OCI-LY7 (cell line): ENCODE data around the gene DNAJB14.

Experiments used
- EZH2phosphoT487 ChIP-seq: fragments of 200-600 bp; sonication (generic); IDR thresholded peaks from 2 replicates; pipeline ENCODE4 v1.6.1; 2018; ENCODE audit warnings: low read depth, borderline replicate concordance, mild to moderate bottlenecking, mixed run types, antibody characterized with exemption, low read length, moderate library complexity, mixed read lengths
- TF ChIP-seq, protein P1 (sequence below): fragments of 200-600 bp; sonication (generic); conservative IDR thresholded peaks from 2 replicates; pipeline ENCODE4 v1.5.1; 2014; ENCODE audit warnings: mild to moderate bottlenecking, antibody characterized with exemption, low read length, moderate library complexity, mixed read lengths

GRCh38 chr4:99860521-99860920 lies 85.9 kb downstream of the DNAJB14 start:
- TF ChIP-seq, protein P1, sequence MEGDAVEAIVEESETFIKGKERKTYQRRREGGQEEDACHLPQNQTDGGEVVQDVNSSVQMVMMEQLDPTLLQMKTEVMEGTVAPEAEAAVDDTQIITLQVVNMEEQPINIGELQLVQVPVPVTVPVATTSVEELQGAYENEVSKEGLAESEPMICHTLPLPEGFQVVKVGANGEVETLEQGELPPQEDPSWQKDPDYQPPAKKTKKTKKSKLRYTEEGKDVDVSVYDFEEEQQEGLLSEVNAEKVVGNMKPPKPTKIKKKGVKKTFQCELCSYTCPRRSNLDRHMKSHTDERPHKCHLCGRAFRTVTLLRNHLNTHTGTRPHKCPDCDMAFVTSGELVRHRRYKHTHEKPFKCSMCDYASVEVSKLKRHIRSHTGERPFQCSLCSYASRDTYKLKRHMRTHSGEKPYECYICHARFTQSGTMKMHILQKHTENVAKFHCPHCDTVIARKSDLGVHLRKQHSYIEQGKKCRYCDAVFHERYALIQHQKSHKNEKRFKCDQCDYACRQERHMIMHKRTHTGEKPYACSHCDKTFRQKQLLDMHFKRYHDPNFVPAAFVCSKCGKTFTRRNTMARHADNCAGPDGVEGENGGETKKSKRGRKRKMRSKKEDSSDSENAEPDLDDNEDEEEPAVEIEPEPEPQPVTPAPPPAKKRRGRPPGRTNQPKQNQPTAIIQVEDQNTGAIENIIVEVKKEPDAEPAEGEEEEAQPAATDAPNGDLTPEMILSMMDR: no peak
- TF ChIP-seq EZH2phosphoT487: no peak
